HG03432 (cell line): ENCODE results near the gene L1CAM.
"Not testable (repeated sequence)": the region's sequence is repeated elsewhere in the genome, so short reads cannot be mapped to it uniquely, and the experiment has no call there.

Experiments used
- ATAC-seq: cut with Tn5 transposase; IDR thresholded peaks from one replicate; pipeline ENCODE4 v1.9.1; 2021; ENCODE audit warnings: mild to moderate bottlenecking, moderate library complexity; ENCODE audit not compliant: unreplicated experiment

L1CAM gene

GRCh38 chrX:153831429-153832150 lies 54.4 kb downstream of the L1CAM start:
- no peak for ATAC-seq

GRCh38 chrX:153830640-153831428 lies 55.1 kb downstream of the L1CAM start:
- no peak for ATAC-seq

GRCh38 chrX:153829799-153830639 lies 56.0 kb downstream of the L1CAM start, which contains the start of gene PDZD4:
PDZD4 (minus strand) TSS chrX:153830544; CDS start chrX:153830298, 246 bp downstream.
- ATAC-seq, result no peak

GRCh38 chrX:153829549-153829798 lies 56.5 kb downstream of the L1CAM start:
- no peak for ATAC-seq

GRCh38 chrX:153828723-153829548 lies 57.0 kb downstream of the L1CAM start:
- no peak for ATAC-seq

- no peak for ATAC-seq
Measured at GRCh38 chrX:153828308-153828707, 57.7 kb downstream of the L1CAM start.

- ATAC-seq, result no peak
Measured at GRCh38 chrX:153827903-153828302, 58.1 kb downstream of the L1CAM start.

GRCh38 chrX:153827016-153827415 lies 59.0 kb downstream of the L1CAM start:
- no peak for ATAC-seq

- ATAC-seq, result no peak
Measured at GRCh38 chrX:153825042-153825441, 60.9 kb downstream of the L1CAM start.

GRCh38 chrX:153824348-153824747 lies 61.6 kb downstream of the L1CAM start:
- no peak for ATAC-seq

GRCh38 chrX:153821066-153821465 lies 64.9 kb downstream of the L1CAM start:
- no peak for ATAC-seq

GRCh38 chrX:153820601-153821000 lies 65.4 kb downstream of the L1CAM start:
- no peak for ATAC-seq

GRCh38 chrX:153819384-153820040 lies 66.5 kb downstream of the L1CAM start:
- ATAC-seq, result no peak

GRCh38 chrX:153818571-153819383 lies 67.2 kb downstream of the L1CAM start:
- no peak for ATAC-seq

GRCh38 chrX:153818064-153818463 lies 67.9 kb downstream of the L1CAM start:
- ATAC-seq, result not testable (repeated sequence)

- no peak for ATAC-seq
Measured at GRCh38 chrX:153816831-153817690, 68.9 kb downstream of the L1CAM start.

GRCh38 chrX:153814591-153815315 lies 71.2 kb downstream of the L1CAM start:
- ATAC-seq, result no peak

- ATAC-seq, result no peak
Measured at GRCh38 chrX:153813161-153813560, 72.8 kb downstream of the L1CAM start.
